ENCODE results near the gene STX18. TPM values are rescaled to one million over a fixed set of nuclear protein-coding genes. Genes with fewer than 3 reads are reported as not detected.

STX18 gene
- total and polyA plus RNA-seq, 2 of the 13 experiments (the other 11 are each of a cell fraction or from before 2014, with no cell fraction given), result 23.9 to 37.1 TPM

- Histone ChIP-seq H4K20me1 (ENCODE audit: insufficient read depth, low read length) (no peaks in the 10 kb centered on the region), H3K36me3 (replicated peaks in 1 of 2; ENCODE audit: control insufficient read depth in 1 of 2, insufficient read depth in 2 of 2, low read length in 2 of 2) (peaks cover 2 to 3% of the 10 kb centered on the region in 2 experiments; a peak in 2 of 5 replicates), H3K9ac (ENCODE audit: insufficient read depth, low read depth, low read length) (no peak overlapping the region), H3K79me2 (ENCODE audit: insufficient read depth, low read length) (no peaks in the 10 kb centered on the region), H3K27me3 (ENCODE audit: control insufficient read depth in 1 of 2, insufficient read depth in 2 of 2, low read length in 2 of 2) (no peaks in the 10 kb centered on the region), H3K9me3 (ENCODE audit: low read length) (peaks cover 11% of the 10 kb centered on the region), H3K4me3 (replicated peaks in 1 of 3; ENCODE audit: insufficient read depth in 1 of 3, low read depth in 2 of 3, low read length in 3 of 3) (no peak overlapping the region), H3K4me2 (ENCODE audit: low read depth, low read length) (no peak overlapping the region), H3K4me1 (ENCODE audit: insufficient read depth, low read length) (no peaks in the 10 kb centered on the region), H2AFZ (ENCODE audit: low read length) (no peak overlapping the region), H3K27ac (ENCODE audit: extremely low read length, insufficient read depth, low read length) (no peak overlapping the region)
- POLR2A ChIA-PET, result no interaction called here
- in situ Hi-C loops (cut with HindIII; ENCODE audit: extremely low pct_ligation_motif_present, low pct_unique_long_range_greater_than_20kb), result no loop called here
- no peak for DNase-seq (ENCODE audit: low spot score)
- TF ChIP-seq ZNF30 (CRISPR knock-in tag; IDR thresholded peaks at IDR 0.05) (no peak), RXRB (CRISPR knock-in tag; IDR thresholded peaks at IDR 0.05; ENCODE audit: borderline replicate concordance) (no peak), SMAD3 (CRISPR knock-in tag; IDR thresholded peaks at IDR 0.05) (no peak), LCORL (IDR thresholded peaks at IDR 0.05) (no peak), LCORL (CRISPR knock-in tag; IDR thresholded peaks at IDR 0.05) (no peak), ZNF331 (CRISPR knock-in tag; IDR thresholded peaks at IDR 0.05) (no peak), LBX2 (CRISPR knock-in tag; IDR thresholded peaks at IDR 0.05; ENCODE audit: borderline replicate concordance) (no peak), ZNF382 (CRISPR knock-in tag; IDR thresholded peaks at IDR 0.05; ENCODE audit: borderline replicate concordance) (no peak), HMGXB4 (CRISPR knock-in tag; IDR thresholded peaks at IDR 0.05; ENCODE audit: borderline replicate concordance in 1 of 2, low read depth in 1 of 2) (no peak), SOX6 (IDR thresholded peaks at IDR 0.05) (no peak), SOX6 (CRISPR knock-in tag; IDR thresholded peaks at IDR 0.05) (no peak), NAIF1 (CRISPR knock-in tag; IDR thresholded peaks at IDR 0.05; ENCODE audit: borderline replicate concordance) (no peak), HDAC2 (CRISPR knock-in tag; IDR thresholded peaks at IDR 0.05) (no peak), KAT2B (IDR thresholded peaks at IDR 0.05; ENCODE audit: borderline replicate concordance, low read depth, low read length) (no peak), HOXA5 (CRISPR knock-in tag; IDR thresholded peaks at IDR 0.05) (no peak), ZFP91 (CRISPR knock-in tag; IDR thresholded peaks at IDR 0.05; ENCODE audit: borderline replicate concordance) (no peak), ZNF446 (CRISPR knock-in tag; IDR thresholded peaks at IDR 0.05) (no peak), ZNF788 (CRISPR knock-in tag; IDR thresholded peaks at IDR 0.05; ENCODE audit: borderline replicate concordance) (no peak), TARDBP (CRISPR knock-in tag; IDR thresholded peaks at IDR 0.05) (no peak), SP1 (IDR thresholded peaks at IDR 0.05) (no peak), SP1 (CRISPR knock-in tag; IDR thresholded peaks at IDR 0.05) (no peak)
- 91% methylated on average over 7 of the region's 7 CpGs for WGBS (ENCODE audit: low lambda C conversion rate)
- BruUV-seq (replicated peaks), result no TSS peak
- CTCF ChIA-PET (ENCODE audit: low intra/inter-chr PET ratio, low total read pairs), result no interaction called here
- ATAC-seq, result no peak
- intact Hi-C loops (cut with micrococcal nuclease; ENCODE audit: unreplicated experiment), result no loop called here
- FAIRE-seq, result no peak
Observed at GRCh38 chr4:4590546-4590945, 48.7 kb upstream of the STX18 start.

Measured in HepG2 (cell line).